Fibroblast of the aortic adventitia (primary cell): ENCODE measurements around the gene TTLL10. TPM values are rescaled to one million over a fixed set of nuclear protein-coding genes. Genes with fewer than 3 reads are reported as not detected.

Experiments used
- DNase-seq: peaks from one replicate; pipeline ENCODE4 v3.0.0-alpha.2; 2010; ENCODE audit warnings: low read depth
- H3K4me3 ChIP-seq: 2 replicates; pipeline ENCODE4 v1.5.1; 2011; ENCODE audit warnings: low read depth, mild to moderate bottlenecking, control low read depth, low read length, moderate library complexity
- total RNA-seq: library from RNA; depleted of rRNA; stranded (reverse); fragments of >200 nt; gene quantifications from 2 replicates; pipeline ENCODE4 v1.2.3, GENCODE V29; 2012; ENCODE audit warnings: low replicate concordance
- TF ChIP-seq, protein P1 (sequence below): IDR thresholded peaks from 2 replicates; pipeline ENCODE4 v1.5.1; 2011; ENCODE audit warnings: mild to moderate bottlenecking, low read length, control low read depth, inconsistent platforms; ENCODE audit not compliant: insufficient read depth

TTLL10 gene
- total RNA-seq, 1 donor = not detected

- DNase-seq = no peak
- TF ChIP-seq, protein P1, sequence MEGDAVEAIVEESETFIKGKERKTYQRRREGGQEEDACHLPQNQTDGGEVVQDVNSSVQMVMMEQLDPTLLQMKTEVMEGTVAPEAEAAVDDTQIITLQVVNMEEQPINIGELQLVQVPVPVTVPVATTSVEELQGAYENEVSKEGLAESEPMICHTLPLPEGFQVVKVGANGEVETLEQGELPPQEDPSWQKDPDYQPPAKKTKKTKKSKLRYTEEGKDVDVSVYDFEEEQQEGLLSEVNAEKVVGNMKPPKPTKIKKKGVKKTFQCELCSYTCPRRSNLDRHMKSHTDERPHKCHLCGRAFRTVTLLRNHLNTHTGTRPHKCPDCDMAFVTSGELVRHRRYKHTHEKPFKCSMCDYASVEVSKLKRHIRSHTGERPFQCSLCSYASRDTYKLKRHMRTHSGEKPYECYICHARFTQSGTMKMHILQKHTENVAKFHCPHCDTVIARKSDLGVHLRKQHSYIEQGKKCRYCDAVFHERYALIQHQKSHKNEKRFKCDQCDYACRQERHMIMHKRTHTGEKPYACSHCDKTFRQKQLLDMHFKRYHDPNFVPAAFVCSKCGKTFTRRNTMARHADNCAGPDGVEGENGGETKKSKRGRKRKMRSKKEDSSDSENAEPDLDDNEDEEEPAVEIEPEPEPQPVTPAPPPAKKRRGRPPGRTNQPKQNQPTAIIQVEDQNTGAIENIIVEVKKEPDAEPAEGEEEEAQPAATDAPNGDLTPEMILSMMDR = no peak
- no peak overlapping the region for H3K4me3 ChIP-seq
These were observed 42.4 kb downstream of the TTLL10 start for GRCh38 chr1:1215881-1216605.

GRCh38 chr1:1216770-1217620 lies 43.3 kb downstream of the TTLL10 start:
- DNase-seq = no peak
- H3K4me3 ChIP-seq = no peak overlapping the region
- TF ChIP-seq, protein P1 = no peak

DNA sequence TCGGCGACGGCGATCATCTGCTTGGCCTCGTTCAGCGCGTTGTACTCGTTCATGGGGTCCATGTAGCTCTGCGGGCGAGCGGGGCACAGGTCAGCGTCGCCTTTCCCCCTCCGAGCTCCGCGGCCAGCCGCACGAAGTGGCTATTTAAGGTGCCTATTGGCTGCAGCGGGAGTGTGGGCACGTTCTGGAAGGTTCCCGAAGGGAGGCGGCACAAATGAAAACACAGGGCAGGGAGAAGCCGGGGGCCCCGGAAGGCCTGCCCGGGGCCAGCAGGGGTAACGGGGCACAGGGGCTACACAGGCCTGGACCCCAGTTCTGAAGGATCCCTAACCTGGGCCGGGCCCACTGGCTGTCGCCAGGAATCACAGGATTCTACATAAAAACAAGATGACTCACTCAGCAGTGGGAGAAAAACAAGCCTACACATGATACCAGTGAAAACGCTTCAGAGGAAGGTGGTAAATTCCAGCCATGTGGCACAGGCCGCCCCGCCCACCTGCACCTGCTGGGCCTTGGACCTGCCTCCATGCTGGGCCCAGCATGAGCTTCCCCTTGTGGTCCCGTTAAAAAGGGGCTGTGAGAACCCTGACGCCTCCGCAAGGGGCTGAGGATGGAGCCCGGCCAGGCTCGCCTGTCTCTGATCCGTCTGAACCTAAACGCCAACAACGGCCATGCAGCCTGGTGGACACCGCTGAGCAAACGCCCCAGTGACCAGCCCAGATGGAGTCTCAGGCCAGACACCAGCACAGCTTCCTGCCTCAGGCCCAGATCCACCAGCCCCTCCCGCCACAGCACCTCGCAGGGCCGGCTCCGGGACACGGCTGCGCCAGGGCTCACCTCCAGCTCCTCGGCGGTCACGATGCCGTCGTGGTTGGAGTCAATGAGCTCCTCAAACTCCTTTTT lies 44.2 kb downstream of the TTLL10 start:
- TF ChIP-seq, protein P1 = no peak
- no peak for DNase-seq

DNA sequence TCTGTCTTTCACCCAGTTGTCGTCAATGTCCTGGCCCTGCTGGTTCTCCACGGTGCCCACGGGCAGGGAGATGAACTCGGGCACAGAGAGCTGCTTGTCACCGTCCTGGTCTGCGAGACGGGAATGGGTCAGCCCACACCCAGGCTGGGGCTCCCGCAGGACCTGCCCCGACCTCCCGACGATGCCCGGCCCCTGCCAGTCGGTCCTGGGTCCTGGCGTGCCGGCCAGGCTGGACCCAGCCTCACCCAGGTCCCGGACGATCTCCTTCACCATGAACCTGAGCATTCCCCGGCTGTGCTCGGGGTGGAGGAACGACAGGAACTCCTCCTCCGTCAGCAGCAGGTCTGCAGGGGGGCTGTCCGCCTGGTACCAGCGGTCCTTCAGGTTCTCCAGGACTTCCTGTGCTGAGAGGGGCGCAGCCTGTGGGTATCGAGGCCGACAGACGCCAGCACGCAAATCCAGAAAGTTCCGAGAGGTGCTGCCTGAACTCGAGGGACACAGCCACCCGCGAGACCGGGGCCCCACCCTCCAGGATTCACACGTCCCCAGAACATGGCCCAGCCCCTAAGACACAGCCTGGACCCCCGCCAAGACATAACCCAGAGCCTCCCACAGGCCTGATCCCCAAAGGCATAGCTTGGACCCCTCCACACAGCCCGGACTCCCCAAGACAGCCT lies 45.0 kb downstream of the TTLL10 start:
- TF ChIP-seq, protein P1 = no peak
- no peak overlapping the region for H3K4me3 ChIP-seq
- DNase-seq = no peak

More for the DNA sequence above, 44.2 kb downstream of the TTLL10 start:
- no peak overlapping the region for H3K4me3 ChIP-seq

- TF ChIP-seq, protein P1 = no peak
- no peak overlapping the region for H3K4me3 ChIP-seq
- no peak for DNase-seq
These were observed 45.7 kb downstream of the TTLL10 start for GRCh38 chr1:1219341-1219740.

GRCh38 chr1:1220197-1220596 lies 46.5 kb downstream of the TTLL10 start:
- H3K4me3 ChIP-seq = no peak overlapping the region
- TF ChIP-seq, protein P1 = no peak
- DNase-seq = no peak
